NCI-H526 treated with DMSO at 0.1 percent for 48 hours (cell line): ENCODE data around the gene B4GALNT3.
"Not testable (repeated sequence)": the region's sequence is repeated elsewhere in the genome, so short reads cannot be mapped to it uniquely, and the experiment has no call there.

Experiments
- DNase-seq: peaks from one replicate; lab custom pipeline; 2025; lab: John Stamatoyannopoulos, UW

The B4GALNT3 gene

DNA sequence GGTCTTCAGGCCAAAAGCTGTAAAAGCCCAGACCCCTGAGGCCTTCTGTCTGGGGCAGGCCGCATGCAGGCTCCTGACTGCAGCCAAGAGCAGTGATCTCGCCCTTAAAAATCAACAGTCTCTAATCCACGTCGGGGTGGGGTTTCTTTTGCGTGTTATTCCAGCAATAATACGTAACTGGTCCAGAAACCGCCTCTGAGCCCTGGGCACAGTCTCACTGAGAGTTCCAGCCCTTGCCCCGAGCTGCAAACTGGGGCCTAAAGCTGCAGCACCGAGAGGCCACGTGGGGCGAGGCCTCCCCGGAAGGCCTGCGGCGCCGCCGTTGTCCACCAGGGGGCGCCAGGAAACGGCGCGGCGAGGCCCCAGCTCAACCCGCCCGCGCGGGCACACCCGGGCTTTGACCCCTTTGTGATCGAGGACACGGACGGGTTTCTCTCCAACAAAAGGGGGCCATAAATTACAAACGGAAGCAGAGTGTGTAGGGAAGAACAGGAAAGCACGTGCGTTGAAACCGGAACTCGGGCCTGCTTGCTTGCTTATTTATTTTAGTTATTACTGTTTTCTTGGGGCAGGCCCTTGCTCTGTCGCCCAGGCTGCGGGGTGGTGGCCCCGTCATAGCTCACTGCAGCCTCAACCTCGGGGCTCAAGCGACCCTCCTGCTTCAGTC, 116.3 kb downstream of the B4GALNT3 start:
- peak; percentile 30 for DNase-seq

DNA sequence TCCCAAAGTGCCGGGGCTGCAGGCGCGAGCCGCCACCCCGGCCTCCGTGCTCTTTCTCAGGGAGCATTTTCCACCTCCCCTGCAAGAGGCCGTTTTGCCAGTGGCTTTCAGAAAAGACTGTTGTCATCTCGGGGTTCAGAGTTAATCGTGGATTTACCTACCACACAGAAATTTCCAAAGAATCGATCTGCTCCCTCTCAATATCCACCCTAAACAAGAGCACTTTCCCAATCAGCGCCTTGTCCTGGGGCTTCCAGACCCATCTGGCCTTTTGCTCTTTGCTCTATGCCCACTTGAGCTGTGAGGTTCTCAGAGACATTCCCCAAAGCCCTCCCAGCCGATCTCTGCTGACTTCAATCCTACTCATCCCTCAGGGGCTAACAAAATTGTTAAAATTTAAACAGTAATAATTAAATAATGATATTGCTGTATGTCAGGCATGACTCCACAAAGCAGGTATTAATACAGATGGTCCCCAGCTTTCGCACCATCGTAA, 116.9 kb downstream of the B4GALNT3 start:
- DNase-seq, result no peak

DNA sequence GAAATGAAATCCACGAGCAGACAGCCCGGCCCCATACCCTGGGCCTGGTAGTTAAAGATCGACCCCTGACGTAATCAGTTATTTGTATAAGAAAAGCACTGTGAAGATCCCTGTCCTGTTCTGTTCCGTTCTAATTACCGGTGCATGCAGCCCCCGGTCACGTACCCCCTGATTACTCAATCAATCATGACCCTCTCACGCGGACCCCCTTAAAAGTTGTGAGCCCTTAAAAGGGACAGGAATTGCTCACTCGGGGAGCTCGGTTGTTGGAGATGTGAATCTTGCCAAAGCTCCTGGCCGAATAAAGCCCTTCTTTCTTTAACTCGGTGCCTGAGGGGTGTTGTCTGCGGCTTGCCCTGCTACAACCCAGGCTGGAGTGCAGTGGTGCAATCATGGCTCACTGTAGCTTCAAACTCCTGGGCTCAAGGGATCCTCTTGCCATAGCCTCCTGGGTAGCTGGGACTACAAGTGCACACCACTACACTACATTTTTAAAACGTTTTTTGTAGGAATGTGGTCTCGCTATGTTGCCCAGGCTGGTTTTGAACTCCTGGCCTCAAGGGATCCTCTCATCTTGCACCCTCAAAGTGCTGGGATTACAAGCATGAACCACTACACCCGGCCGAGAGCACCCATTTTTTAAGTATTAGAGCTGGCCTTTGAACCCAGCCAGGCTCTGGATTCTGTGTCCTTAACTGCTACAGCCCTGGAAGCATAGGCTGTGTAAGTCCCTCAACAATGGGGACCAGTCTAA, 118.4 kb downstream of the B4GALNT3 start:
- not testable (repeated sequence) for DNase-seq

DNA sequence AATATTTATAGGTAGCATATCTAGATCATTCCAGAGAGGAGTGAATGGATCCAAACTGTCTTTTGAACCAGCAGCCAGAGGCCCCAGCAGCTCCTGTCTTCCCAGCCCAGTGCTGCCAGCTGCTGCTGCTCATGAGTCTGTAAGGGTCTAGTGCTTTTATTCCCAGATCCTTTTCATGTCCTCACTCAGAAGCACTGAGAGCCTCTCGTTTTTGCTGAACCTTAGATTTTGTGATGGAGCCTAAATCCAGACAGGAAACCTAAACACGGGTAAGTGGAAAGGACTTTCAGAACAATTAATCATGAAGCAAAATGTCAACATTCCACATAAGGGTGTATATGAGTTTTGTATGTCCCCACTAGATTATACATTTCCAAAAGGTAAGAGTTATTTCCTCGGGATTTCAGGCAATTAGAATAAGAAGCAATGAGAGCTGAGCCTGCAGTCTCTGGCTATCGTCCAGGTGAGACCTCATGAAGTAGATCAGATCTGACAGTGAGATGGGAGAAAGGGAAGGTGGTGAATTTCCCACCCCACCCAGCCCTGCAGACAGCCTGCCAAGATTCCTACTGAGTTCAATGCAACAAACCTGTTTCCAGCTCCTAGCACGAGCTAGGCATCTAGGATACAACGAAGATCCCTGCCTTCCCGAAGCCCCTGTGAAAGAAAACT, 119.1 kb downstream of the B4GALNT3 start:
- DNase-seq, result no peak

DNA sequence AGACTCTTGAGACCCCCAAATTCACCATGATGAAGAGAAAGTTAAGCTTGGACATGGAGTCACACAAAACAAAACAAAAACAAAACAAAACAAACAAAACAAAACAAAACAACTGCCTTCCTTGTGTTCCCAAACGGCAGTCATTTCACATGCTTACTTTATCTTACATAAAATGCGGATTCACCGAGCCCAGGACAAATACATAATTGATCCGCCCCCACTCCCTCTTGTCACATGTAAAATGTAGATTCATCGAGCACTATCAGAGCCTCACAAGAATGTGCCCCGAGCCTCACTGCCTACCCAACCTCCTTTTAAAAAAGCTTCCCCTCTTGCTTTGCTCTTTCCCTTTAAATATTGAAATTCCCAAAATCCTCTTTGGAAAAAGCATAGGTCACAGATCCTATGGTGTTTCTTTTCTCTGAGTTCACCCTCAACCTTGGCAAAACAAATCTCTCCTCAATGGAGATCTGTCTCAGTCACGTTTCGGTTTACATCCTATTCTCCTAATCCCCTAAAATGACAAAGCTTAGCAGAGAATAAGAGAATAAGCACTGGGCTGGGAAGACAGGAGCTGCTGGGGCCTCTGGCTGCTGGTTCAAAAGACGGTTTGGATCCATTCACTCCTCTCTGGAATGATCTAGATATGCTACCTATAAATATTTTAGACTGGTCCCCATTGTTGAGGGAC, 119.8 kb downstream of the B4GALNT3 start:
- no peak for DNase-seq

DNA sequence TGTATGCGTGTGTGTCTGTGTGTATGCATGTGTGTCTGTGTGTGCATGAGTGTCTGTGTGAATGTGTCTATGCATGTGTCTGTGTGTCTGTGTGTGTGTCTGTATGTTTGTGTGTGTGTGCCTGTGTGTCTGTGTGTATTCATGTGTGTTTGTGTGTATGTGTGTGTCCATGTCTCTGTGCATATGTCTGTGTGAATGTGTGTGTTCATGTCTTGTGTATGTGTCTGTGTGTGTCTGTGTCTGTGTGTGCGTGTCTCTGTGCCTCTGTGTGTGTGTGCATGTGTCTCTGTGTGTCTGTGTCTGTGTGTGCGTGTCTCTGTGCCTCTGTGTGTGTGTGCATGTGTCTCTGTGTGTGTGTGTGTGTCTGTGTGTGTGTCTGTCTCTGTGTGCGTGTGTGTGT, 121.1 kb downstream of the B4GALNT3 start:
- DNase-seq, result no peak

DNA sequence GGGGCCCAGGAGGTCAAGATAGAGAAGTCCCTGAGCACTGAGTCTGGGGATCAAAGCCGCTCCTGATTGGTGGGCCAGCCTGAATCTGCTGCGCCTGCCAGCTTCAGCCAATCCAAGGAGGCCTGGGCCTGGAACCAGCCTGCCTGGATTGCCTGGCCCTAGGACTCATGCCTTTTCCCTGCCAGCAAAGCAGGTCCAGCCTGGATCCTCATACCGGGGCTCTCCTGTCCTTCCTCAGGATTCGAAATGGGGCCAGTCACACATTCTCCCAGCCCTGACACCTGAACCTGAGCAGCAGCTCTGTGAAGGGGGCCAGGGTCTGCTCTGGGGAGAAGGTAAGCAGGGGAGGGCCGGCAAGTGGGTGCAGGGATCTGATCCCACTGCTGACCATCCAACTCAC, 121.6 kb downstream of the B4GALNT3 start:
- DNase-seq, result no peak

DNA sequence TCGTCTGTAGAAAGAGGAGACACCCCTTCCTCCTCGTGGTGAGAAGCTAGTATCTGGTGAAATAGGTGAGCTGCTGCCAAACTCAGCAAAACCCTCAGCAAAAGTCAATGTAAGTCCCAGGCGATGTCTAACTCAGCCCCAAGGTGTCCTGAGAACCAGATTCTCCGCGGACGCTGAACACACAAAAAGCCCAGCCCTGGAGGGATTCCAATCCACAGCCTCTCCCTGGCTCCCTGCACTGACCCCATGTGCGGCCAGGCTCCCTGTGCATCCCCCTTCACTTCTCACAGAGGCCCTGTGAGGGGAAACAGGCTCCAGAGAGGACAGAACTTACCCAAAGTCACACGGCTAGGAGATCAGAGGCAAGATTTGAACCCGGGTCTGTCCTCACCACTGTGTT, 122.0 kb downstream of the B4GALNT3 start:
- DNase-seq, result no peak

DNA sequence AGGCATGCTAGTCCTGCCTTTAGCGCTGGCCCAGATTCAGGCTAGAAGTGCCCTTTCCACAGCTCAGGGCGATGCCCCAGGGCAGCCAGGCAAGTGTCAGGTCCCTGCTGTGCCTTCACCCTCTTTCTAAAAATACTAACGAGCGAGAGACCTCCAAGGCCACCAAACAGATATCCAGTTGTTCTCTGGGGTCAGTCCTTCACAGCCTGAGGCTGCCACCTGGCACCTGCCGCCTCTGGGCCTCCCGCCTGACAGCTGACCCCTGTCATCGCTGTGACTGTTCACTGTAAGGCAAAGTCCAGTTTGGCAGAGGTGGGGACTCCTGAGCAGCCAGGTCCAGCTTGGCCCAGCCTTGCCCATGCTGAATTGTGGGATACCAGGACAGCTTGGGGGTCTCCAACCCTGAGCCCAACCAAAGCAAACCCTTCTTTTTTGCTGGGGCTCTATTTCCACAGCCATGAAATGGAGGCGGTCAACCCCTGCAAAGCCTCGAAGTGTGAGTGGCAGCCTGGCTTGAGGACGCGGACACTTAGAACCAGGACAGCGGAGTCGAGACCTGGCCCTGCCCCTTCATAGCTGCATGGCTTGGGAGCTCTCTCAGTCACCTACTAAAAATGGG, 123.6 kb downstream of the B4GALNT3 start:
- no peak for DNase-seq

DNA sequence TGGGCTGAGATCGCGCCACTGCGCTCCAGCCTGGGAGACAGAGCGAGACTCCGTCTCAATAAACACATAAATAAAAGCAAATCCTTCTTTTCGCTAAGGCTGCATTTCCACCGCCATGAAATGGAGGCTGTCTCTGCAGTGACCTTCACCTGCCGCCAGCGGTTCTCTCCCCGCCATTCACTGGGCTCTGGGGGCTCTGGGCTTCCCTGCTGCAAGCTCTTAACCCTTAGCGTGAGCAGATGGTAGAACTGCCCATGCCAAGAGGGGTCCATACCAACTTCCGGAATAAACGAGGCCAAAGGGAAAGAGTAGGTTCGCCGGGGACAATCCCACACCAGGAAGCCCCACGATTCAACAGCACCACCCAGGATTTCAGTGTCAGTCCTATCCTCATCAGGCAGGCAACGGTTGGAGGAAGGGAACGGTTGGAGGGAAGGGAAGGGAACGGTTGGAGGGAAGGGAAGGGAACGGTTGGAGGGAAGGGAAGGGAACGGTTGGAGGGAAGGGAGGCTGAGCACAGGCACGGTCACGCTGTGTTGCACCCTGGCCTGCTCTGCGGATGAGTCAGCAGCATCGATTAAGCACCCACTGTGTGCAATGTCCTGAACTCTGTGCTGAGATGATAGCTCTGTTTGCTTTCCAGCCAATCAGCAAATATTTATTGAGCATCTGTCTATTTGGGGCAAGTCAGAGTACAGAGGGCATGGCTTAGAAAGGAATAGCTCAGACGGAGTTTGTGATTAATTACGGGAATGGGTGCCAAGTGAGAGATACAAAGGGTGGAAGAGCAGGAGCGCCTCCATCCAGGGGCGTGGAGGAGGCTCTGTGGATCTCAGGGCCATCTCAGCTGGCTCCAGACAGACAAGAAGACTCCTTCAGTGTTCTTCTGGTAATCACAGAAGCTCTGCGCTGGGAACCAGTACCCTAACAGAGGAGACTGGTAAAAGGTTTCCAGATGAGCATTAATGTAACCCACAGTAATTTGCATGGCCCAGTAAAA, 125.6 kb downstream of the B4GALNT3 start:
- DNase-seq, result no peak

DNA sequence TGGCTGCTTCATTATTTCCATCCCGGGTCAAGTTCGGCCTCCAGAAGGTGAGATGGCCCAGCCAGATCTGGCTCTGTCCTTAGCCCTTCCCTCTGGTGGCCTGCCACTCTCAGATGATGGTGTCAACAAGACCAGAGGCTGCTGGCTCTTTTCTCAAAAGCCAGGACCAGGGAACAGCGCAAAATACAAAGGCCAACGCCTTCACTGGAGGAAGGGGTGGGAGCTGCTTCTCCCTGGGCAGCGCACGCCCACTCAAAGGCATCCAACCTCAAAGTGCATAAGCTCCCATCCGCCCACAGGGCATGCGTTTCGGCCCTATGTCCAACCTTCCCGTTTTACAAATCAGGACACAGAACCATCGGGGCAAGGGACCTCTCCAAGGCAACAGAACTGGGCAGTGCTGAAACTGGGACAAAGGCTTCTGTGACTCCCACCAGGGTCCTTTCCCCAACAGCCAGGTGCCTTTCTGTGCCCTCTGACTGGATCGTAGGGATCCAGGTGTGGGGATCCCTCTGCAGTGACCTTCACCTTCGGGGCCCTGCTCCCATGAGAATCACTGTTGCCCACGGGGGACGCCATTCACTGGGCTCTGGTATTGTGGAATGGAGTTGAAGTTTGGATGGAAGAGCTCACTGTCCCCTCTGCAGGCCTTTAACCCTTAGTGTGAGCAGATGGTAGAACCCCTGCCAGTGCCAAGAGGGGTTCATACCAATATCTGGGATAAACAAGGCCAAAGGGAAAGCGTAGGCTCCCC, 126.8 kb downstream of the B4GALNT3 start:
- DNase-seq, result no peak

DNA sequence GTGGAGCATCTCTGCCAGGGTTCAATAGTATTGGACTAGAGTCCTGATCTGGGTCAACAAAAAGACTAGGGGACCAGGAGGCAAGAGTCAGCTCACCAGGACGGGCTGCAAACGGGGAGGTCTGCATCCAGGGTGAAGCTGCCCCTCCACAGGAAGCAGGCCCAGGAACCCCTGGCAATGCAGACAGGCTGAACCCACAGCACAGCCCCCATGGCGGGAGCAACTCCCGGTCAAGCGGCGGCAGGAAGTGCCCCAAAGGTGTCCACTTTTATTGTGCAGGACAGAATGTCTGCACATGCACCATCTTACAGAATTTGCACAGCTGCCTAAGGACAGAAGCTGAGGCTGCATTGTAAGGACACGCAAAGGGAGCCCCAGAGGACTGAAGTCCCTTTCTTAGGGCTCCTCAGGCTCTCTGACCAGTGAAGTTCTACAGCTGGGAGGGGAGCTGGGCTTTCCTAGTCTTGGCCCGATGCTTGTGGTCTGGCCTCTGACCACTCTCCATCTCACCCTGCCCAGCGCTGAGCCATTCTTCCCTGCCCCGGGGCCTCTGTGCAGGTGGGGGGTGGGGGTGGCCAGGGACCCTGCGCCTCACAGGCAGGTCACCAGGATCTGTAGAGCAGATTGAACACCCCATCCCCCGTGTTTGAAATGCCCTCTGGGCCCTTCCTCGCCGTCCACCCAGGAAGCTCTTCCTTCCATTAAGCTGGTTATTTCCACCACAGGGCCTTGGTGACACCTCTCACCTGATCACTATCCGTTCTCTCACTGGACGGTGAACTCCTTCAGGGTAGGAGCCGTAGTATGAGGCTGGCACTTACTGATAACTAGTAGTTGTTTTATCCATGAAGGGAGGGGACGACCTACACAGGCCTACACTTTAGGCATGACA, 127.6 kb downstream of the B4GALNT3 start:
- no peak for DNase-seq

DNA sequence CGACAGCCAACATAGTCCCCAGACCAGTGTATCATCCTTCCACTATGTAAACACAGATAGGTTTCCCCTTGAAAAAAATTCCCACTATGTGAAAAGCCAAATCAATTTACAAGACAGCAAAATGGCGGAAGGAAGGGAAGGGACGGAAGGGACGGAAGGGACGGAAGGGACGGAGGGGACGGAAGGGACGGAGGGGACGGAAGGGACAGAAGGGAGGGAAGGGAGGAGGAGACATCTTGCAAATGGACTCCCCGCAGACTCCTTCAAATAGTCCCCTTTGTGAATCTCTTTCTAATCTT, 128.2 kb downstream of the B4GALNT3 start:
- no peak for DNase-seq

DNA sequence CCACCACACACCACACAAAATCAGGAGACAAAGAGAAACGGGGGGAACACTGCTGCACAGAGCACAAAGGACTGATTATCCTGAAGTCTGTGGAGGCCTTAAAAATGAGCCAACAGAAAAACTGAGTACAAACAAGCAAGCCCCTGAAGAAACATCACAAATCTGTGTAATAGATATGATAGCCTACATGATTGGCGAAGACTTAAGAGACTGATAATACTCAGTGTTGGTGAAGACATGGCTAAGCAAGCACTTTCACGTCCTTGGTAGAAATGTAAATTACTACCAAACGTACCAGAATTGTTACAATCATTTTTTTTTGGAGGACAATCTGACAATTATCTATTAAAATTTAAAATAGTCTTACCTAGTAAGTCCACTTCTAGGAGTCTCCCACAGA, 128.9 kb downstream of the B4GALNT3 start:
- DNase-seq, result no peak

DNA sequence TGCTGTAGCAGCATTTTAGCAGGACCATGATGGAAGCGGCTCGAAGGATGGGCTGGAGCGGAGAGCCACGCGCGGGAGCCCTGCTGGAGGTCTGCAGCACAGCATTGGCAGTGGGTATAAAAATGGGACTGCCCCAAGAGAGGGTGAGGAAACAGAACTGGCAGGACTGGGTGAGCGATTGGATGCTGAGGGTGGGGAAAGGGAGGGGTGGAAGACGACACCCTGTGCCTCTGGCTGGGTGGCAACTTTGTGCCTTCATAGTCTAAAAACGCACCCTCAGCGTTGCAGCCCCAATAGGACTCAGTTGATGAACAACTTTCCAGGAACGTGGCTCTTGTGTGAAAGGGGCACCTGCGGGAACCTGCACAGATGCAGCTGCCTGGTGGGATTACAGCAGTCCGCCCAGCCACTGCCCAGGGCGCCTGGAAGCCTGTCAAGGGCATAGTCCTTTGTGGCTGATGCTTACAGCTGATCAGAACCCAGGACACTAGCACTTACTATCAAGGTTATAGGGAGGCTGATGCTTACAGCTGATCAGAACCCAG, 130.5 kb downstream of the B4GALNT3 start:
- DNase-seq, result no peak

DNA sequence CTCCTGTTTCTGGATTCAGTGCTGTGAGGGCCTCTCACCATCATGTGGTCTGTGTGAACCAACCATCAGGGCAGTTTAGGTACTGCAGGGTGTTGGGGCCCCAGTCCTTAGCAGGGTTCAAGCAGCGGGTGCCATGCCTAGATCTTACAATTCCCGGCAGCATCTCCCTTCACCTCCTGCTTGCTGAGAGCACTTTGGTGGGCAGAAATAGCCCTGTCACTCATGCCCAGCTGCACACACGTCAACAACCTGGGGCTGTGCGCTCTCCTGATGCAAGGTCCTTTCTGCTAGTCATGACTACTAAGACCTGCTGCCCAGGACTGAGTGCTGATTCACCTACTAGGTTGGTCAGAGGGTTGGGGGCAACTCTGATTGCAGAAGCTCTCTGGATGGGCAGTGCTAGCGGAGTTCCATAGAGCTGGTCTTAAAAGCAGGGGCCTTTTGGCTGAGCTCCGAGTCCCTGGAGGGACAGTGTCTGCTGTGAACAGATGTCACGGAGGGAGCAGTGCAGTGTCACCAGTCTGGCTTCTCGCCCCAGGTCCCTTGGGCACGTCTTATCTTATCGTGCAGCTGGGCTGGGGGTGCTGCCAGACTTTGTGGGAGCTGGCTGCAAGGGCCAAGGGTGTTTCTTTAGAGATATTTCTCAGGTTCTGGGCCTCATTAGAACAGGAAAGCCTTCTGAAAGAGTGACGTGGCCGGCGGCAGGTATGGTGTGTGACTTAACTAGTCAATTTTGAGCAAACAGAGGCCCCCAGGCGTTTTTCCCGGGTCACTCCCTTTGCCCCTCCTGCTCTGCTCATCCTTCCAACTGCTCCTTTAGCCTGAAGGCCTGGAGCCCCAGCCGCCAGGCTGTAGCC, 131.7 kb downstream of the B4GALNT3 start:
- DNase-seq, result no peak

DNA sequence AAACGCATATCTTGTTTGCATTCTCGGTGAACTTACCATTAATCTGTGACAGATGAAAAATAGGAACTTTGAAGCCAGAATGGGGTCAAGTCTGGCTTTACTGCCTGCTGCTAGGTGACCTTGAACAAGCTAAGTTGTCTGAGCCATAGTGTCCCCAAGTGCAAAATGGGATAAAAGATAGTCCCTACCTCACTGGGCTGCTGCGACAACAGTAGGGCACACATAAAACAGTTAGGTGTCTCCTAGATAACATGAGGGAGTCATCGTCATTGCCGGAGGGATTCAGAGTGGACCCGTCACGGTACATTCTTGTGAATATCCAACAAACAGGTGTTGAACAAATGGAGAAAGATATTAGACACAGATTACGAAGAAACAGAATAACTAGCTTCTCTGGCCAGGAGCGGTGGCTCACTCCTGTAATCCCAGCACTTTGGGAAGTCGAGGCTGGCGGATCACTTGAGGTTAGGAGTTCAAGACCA, 132.3 kb downstream of the B4GALNT3 start:
- no peak for DNase-seq
